CD14-positive monocyte (primary cell): Measurements from ENCODE around the gene ZNF660. TPM values are rescaled to one million over a fixed set of nuclear protein-coding genes. Genes with fewer than 3 reads are reported as not detected.

Experiments
- DNase-seq, 3 donors: peaks; one replicate each; pipeline ENCODE4 v3.0.0-alpha.2; 2011 to 2022
- H2AFZ ChIP-seq: 2 replicates; pipeline ENCODE4 v1.6.0; 2012; ENCODE audit warnings: mild to moderate bottlenecking, low read depth, low read length, inconsistent platforms; ENCODE audit not compliant: insufficient read depth, poor library complexity, severe bottlenecking
- H3K27ac ChIP-seq, 2 donors: 1 replicate in 1 of 2; 2 replicates in 1 of 2; pipeline ENCODE4 v1.5.1; 2012 to 2013; ENCODE audit warnings: low read length in 2 of 2, control low read depth in 1 of 2, inconsistent platforms in 1 of 2, low read depth in 1 of 2, mild to moderate bottlenecking in 1 of 2
- H3K27me3 ChIP-seq, 2 donors: one replicate each; pipeline versions ENCODE4 v1.6.0 to v1.6.1; 2011 to 2013; ENCODE audit warnings: low read length in 2 of 2; ENCODE audit not compliant: control insufficient read depth in 2 of 2, insufficient read depth in 2 of 2
- H3K36me3 ChIP-seq, 2 donors: replicated peaks in 1 of 2; 1 replicate in 1 of 2; 2 replicates in 1 of 2; pipeline versions ENCODE4 v1.5.1 to v1.6.1; 2012 to 2013; ENCODE audit warnings: low read length in 2 of 2, control low read depth in 1 of 2, inconsistent platforms in 1 of 2, mild to moderate bottlenecking in 1 of 2; ENCODE audit not compliant: insufficient read depth in 2 of 2, control insufficient read depth in 1 of 2
- H3K4me1 ChIP-seq, 2 donors: 1 replicate in 1 of 2; 2 replicates in 1 of 2; pipeline versions ENCODE4 v1.5.1 to v1.6.1; 2012 to 2013; ENCODE audit warnings: low read length in 2 of 2, control low read depth in 1 of 2, inconsistent platforms in 1 of 2, mild to moderate bottlenecking in 1 of 2, moderate library complexity in 1 of 2; ENCODE audit not compliant: insufficient read depth in 2 of 2, control insufficient read depth in 1 of 2
- H3K4me2 ChIP-seq: replicated peaks from 2 replicates; pipeline ENCODE3; 2012; ENCODE audit warnings: low read length, moderate library complexity, mild to moderate bottlenecking; ENCODE audit not compliant: poor library complexity, severe bottlenecking; ENCODE audit errors: extremely low read depth
- H3K4me3 ChIP-seq, 3 experiments: fragments of 200-600 bp in 1 of 3; sonication (generic) in 1 of 3; replicated peaks in 1 of 3; 1 replicate in 2 of 3; 2 replicates in 1 of 3; pipeline ENCODE4 v1.5.1; 2011 to 2013; ENCODE audit warnings: low read length in 3 of 3, mild to moderate bottlenecking in 3 of 3, control low read depth in 2 of 3, low read depth in 2 of 3, inconsistent platforms in 1 of 3, moderate library complexity in 1 of 3
- H3K79me2 ChIP-seq: 2 replicates; pipeline ENCODE4 v1.6.0; 2012; ENCODE audit warnings: mild to moderate bottlenecking, control low read depth, inconsistent platforms, low read length, moderate library complexity; ENCODE audit not compliant: insufficient read depth
- H3K9ac ChIP-seq: 2 replicates; pipeline ENCODE4 v1.6.0; 2017; ENCODE audit warnings: low read length, mild to moderate bottlenecking; ENCODE audit not compliant: insufficient read depth, poor library complexity, severe bottlenecking
- H3K9me3 ChIP-seq, 2 donors: replicated peaks in 1 of 2; 1 replicate in 1 of 2; 2 replicates in 1 of 2; pipeline versions ENCODE4 v1.5.1 to v1.6.1; 2012 to 2013; ENCODE audit warnings: low read length in 2 of 2, control low read depth in 1 of 2; ENCODE audit not compliant: control insufficient read depth in 1 of 2, insufficient read depth in 1 of 2
- H4K20me1 ChIP-seq: 2 replicates; pipeline ENCODE4 v1.6.0; 2012; ENCODE audit warnings: mild to moderate bottlenecking, low read length, control low read depth, moderate library complexity; ENCODE audit not compliant: insufficient read depth
- H3K27ac Mint-ChIP-seq, 7 donors: one replicate each; pipeline ENCODE4 v1.8.0; 2020; ENCODE audit warnings: mild to moderate bottlenecking in 7 of 7, mixed read lengths in 7 of 7, moderate library complexity in 6 of 7, inconsistent platforms in 2 of 7
- H3K27me3 Mint-ChIP-seq, 3 donors: one replicate each; pipeline ENCODE4 v1.8.0; 2021 to 2022; ENCODE audit warnings: low read depth in 3 of 3, mild to moderate bottlenecking in 3 of 3, mixed read lengths in 3 of 3, moderate library complexity in 3 of 3, inconsistent platforms in 1 of 3
- H3K36me3 Mint-ChIP-seq, 2 donors: one replicate each; pipeline ENCODE4 v1.8.0; 2020; ENCODE audit warnings: mixed read lengths in 2 of 2, inconsistent platforms in 1 of 2, mild to moderate bottlenecking in 1 of 2
- H3K4me1 Mint-ChIP-seq: one replicate; pipeline ENCODE4 v1.8.0; 2020; ENCODE audit warnings: mild to moderate bottlenecking, mixed read lengths
- H3K4me3 Mint-ChIP-seq, 2 donors: one replicate each; pipeline ENCODE4 v1.8.0; 2020; ENCODE audit warnings: mild to moderate bottlenecking in 2 of 2, mixed read lengths in 2 of 2, moderate library complexity in 1 of 2
- H3K9me3 Mint-ChIP-seq, 7 donors: one replicate each; pipeline ENCODE4 v1.8.0; 2020 to 2022; ENCODE audit warnings: mixed read lengths in 7 of 7, mild to moderate bottlenecking in 6 of 7, moderate library complexity in 6 of 7, inconsistent platforms in 2 of 7
- CTCF ChIP-seq: fragments of 200-600 bp; IDR thresholded peaks from one replicate; pipeline ENCODE4 v1.8.0; 2022; ENCODE audit warnings: antibody characterized with exemption, mild to moderate bottlenecking
- WGBS: methylation state at CpG from one replicate; pipeline ENCODE4 v1.1.5; 2013; ENCODE audit warnings: missing lambda C conversion rate; ENCODE audit not compliant: insufficient coverage; 5-methylcytosine and 5-hydroxymethylcytosine counted together
- intact Hi-C, 2 donors: fragments of 100-400 bp; cut with micrococcal nuclease; formaldehyde crosslinking; loops; one replicate each; pipeline versions ENCODE4 v1.15.0 to v1.15.1; 2023
- polyA plus RNA-seq, 3 donors: library from polyadenylated mRNA; depleted of rRNA in 1 of 3; unstranded in 2 of 3; stranded (reverse) in 1 of 3; fragments of 300-500 nt in 2 of 3; fragments of >200 nt in 1 of 3; fragmentation: Illumina TruSeq in 2 of 3; gene quantifications; 1 replicate in 2 of 3; 2 replicates in 1 of 3; pipeline ENCODE4 v1.2.3, GENCODE V29; 2012 to 2021

The ZNF660 gene
- polyA plus RNA-seq, 3 donors, result 0.17 TPM; not detected in 1

GRCh38 chr3:44562147-44562546 is 22.6 kb upstream of the ZNF660 start:
- TF ChIP-seq CTCF, result no peak
- Histone ChIP-seq H3K4me1 (no peaks in the 10 kb centered on the region), H3K4me3 (no peak overlapping the region), H2AFZ (no peak overlapping the region), H3K36me3 (no peaks in the 10 kb centered on the region), H3K27me3 (no peaks in the 10 kb centered on the region), H4K20me1 (no peaks in the 10 kb centered on the region), H3K9me3 (peaks cover 53 to 65% of the 10 kb centered on the region in 2 donors), H3K9ac (no peak overlapping the region), H3K4me2 (no peak overlapping the region), H3K79me2 (no peaks in the 10 kb centered on the region), H3K27ac (no peak overlapping the region)
- no peak overlapping the region for H3K4me3 Mint-ChIP-seq
- H3K4me1 Mint-ChIP-seq, result peaks cover 3% of the 10 kb centered on the region
- no peak for DNase-seq
- peaks cover 0 to 1% (median 0%) of the 10 kb centered on the region in 3 donors for H3K27me3 Mint-ChIP-seq
- peaks cover 47 to 90% (median 72%) of the 10 kb centered on the region in 7 donors for H3K9me3 Mint-ChIP-seq
- H3K36me3 Mint-ChIP-seq, result peaks cover 21 to 47% of the 10 kb centered on the region in 2 donors
- H3K27ac Mint-ChIP-seq, result no peak overlapping the region
- WGBS, result 100% methylated on average over 1 of the region's 3 CpGs
- intact Hi-C loops, result no loop called here

GRCh38 chr3:44568561-44568960 is 16.2 kb upstream of the ZNF660 start:
- H3K27ac ChIP-seq, result no peak overlapping the region
- 71% methylated on average over 1 of the region's 1 CpG for WGBS
- intact Hi-C loops, result no loop called here
- Mint-ChIP-seq H3K9me3 (peaks cover 50 to 86% (median 78%) of the 10 kb centered on the region in 7 donors), H3K27me3 (peaks cover 0 to 1% (median 0%) of the 10 kb centered on the region in 3 donors), H3K36me3 (peaks cover 34 to 48% of the 10 kb centered on the region in 2 donors), H3K4me1 (no peaks in the 10 kb centered on the region), H3K4me3 (no peak overlapping the region), H3K27ac (no peak overlapping the region)
- H3K36me3 ChIP-seq, result peaks cover 0 to 34% of the 10 kb centered on the region in 2 donors
- H3K27me3 ChIP-seq, result no peaks in the 10 kb centered on the region
- no peak for TF ChIP-seq CTCF
- no peak overlapping the region for H3K9ac ChIP-seq
- no peak for DNase-seq
- no peaks in the 10 kb centered on the region for H4K20me1 ChIP-seq
- no peak overlapping the region for H2AFZ ChIP-seq
- no peaks in the 10 kb centered on the region for H3K4me1 ChIP-seq
- H3K9me3 ChIP-seq, result peaks cover 46 to 81% of the 10 kb centered on the region in 2 donors
- no peak overlapping the region for H3K4me2 ChIP-seq
- H3K4me3 ChIP-seq, result no peak overlapping the region
- H3K79me2 ChIP-seq, result no peaks in the 10 kb centered on the region
